ENCODE measurements around the gene GRAMD1A. TPM values are rescaled to one million over a fixed set of nuclear protein-coding genes. Genes with fewer than 3 reads are reported as not detected.

GRAMD1A gene
- total and polyA plus RNA-seq, 9 of the 15 experiments (the other 6 are each of a cell fraction or from before 2014, with no cell fraction given): 1.4 to 63.8 (median 38.5) TPM

DNA sequence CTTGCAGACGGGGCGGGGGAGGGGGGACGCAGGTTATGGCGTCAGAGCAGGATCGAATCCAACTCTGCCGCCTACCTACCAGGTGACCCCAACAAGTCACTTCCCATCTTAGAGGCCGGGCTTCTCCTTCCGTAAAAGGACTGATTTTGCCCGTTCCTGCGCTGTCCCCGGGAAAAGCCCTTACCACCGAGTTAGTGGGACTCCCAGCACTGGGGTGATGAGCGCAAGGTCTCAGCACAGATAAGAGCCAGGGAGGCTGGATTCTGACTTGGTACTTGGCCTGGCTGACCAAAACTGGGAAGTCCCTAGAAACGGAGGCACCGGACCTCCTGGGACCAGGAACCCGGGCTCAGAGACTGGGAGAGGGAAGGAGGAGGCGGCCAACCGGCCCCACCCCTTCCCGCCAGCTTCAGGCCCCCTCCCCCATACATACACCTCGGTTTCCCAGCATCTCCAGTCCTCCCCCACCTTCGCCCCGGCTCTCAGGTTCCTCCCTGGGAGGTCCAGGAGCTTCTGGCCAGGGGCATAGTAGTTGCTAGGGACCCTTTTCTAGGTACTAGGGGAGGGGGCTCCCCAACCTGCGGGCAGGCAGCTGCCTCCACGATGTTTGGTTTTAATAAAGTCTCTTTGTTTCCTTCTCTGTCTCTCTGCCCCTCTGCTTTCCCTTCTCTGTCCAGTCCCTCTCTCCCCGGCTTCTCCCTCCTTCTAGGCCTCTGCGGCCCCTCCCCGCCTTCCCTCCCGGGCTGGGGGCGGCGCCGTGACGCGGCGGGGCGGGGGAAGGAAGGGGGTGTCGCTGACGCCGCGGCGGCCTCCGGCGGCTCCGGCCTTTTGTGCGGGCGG is at the start of gene GRAMD1A (continued):
- TF ChIP-seq ZMIZ1 (IDR thresholded peaks at IDR 0.05; ENCODE audit: low read depth in 2 of 2, low read length in 2 of 2): no peak
- no peak for TF ChIP-seq RREB1 (CRISPR knock-in tag; IDR thresholded peaks at IDR 0.05)
- TF ChIP-seq ZNF124 (CRISPR knock-in tag; IDR thresholded peaks at IDR 0.05): no peak
- TF ChIP-seq HSF4 (CRISPR knock-in tag; IDR thresholded peaks at IDR 0.05; ENCODE audit: borderline replicate concordance): no peak
- TF ChIP-seq MEF2D (tag; conservative IDR thresholded peaks at IDR 0.05; ENCODE audit: low read depth): no peak
- no peak for TF ChIP-seq PTBP1 (IDR thresholded peaks at IDR 0.05; ENCODE audit: low read depth, low read length)
- no peak for TF ChIP-seq MEIS2 (IDR thresholded peaks at IDR 0.05; ENCODE audit: partially characterized antibody)
- TF ChIP-seq ZNF436 (CRISPR knock-in tag; IDR thresholded peaks at IDR 0.05): no peak
- TF ChIP-seq ZNF583 (CRISPR knock-in tag; IDR thresholded peaks at IDR 0.05): no peak
- TF ChIP-seq BRD9 (IDR thresholded peaks at IDR 0.05; ENCODE audit: low read depth, partially characterized antibody): no peak
- TF ChIP-seq ETV1 (tag; conservative IDR thresholded peaks at IDR 0.05; ENCODE audit: low read depth): no peak
